Mucosa of stomach (tissue), 1 donor: ENCODE measurements around the gene RYR2.
"Not testable (repeated sequence)": the region's sequence is repeated elsewhere in the genome, so short reads cannot be mapped to it uniquely, and the experiment has no call there.

Experiments used
- H3K27me3 ChIP-seq: one replicate; pipeline ENCODE4 v1.7.0; 2013; ENCODE audit warnings: mild to moderate bottlenecking, low read length; ENCODE audit not compliant: control insufficient read depth, insufficient read depth
- H3K36me3 ChIP-seq: one replicate; pipeline ENCODE4 v1.7.0; 2013; ENCODE audit warnings: low read length; ENCODE audit not compliant: control insufficient read depth, insufficient read depth
- H3K4me1 ChIP-seq: one replicate; pipeline ENCODE4 v1.7.0; 2013; ENCODE audit warnings: mild to moderate bottlenecking, low read length; ENCODE audit not compliant: control insufficient read depth, insufficient read depth
- H3K4me3 ChIP-seq: one replicate; pipeline ENCODE4 v1.7.0; 2013; ENCODE audit warnings: low read length
- H3K9ac ChIP-seq: one replicate; pipeline ENCODE4 v1.7.0; 2013; ENCODE audit warnings: mild to moderate bottlenecking, low read length, moderate library complexity
- H3K9me3 ChIP-seq: one replicate; pipeline ENCODE4 v1.7.0; 2013; ENCODE audit warnings: mild to moderate bottlenecking, low read length, moderate library complexity; ENCODE audit not compliant: control insufficient read depth
- donor health status: Pancreatic carcinoma.

The RYR2 gene

GRCh38 chr1:237255071-237255470 lies 213.1 kb downstream of the RYR2 start:
- Histone ChIP-seq H3K36me3 (no peaks in the 10 kb centered on the region), H3K4me3 (no peak overlapping the region), H3K9me3 (no peaks in the 10 kb centered on the region), H3K4me1 (no peaks in the 10 kb centered on the region), H3K27me3 (no peaks in the 10 kb centered on the region), H3K9ac (no peak overlapping the region)

- H3K4me1 ChIP-seq = no peaks in the 10 kb centered on the region
- no peak overlapping the region for H3K9ac ChIP-seq
- H3K9me3 ChIP-seq = no peaks in the 10 kb centered on the region
- H3K27me3 ChIP-seq = no peaks in the 10 kb centered on the region
- no peak overlapping the region for H3K4me3 ChIP-seq
- H3K36me3 ChIP-seq = no peaks in the 10 kb centered on the region
Observed at GRCh38 chr1:237258871-237259270, 216.9 kb downstream of the RYR2 start.

GRCh38 chr1:237261198-237261597 lies 219.2 kb downstream of the RYR2 start:
- H3K4me1 ChIP-seq = no peaks in the 10 kb centered on the region
- no peaks in the 10 kb centered on the region for H3K36me3 ChIP-seq
- H3K9ac ChIP-seq = no peak overlapping the region
- H3K4me3 ChIP-seq = no peak overlapping the region
- H3K9me3 ChIP-seq = no peaks in the 10 kb centered on the region
- no peaks in the 10 kb centered on the region for H3K27me3 ChIP-seq

- no peak overlapping the region for H3K4me3 ChIP-seq
- H3K9me3 ChIP-seq = no peaks in the 10 kb centered on the region
- no peaks in the 10 kb centered on the region for H3K36me3 ChIP-seq
- H3K4me1 ChIP-seq = no peaks in the 10 kb centered on the region
- H3K9ac ChIP-seq = no peak overlapping the region
- no peaks in the 10 kb centered on the region for H3K27me3 ChIP-seq
Observed at GRCh38 chr1:237267743-237268142, 225.8 kb downstream of the RYR2 start.

GRCh38 chr1:237269938-237270337 lies 228.0 kb downstream of the RYR2 start:
- Histone ChIP-seq H3K9ac (no peak overlapping the region), H3K4me3 (no peak overlapping the region), H3K27me3 (no peaks in the 10 kb centered on the region), H3K36me3 (no peaks in the 10 kb centered on the region), H3K4me1 (no peaks in the 10 kb centered on the region), H3K9me3 (no peaks in the 10 kb centered on the region)

- Histone ChIP-seq H3K9ac (no peak overlapping the region), H3K27me3 (no peaks in the 10 kb centered on the region), H3K4me1 (no peaks in the 10 kb centered on the region), H3K36me3 (no peaks in the 10 kb centered on the region), H3K9me3 (no peaks in the 10 kb centered on the region), H3K4me3 (no peak overlapping the region)
Observed at GRCh38 chr1:237270353-237270752, 228.4 kb downstream of the RYR2 start.

GRCh38 chr1:237277994-237278393 lies 236.0 kb downstream of the RYR2 start:
- not testable (repeated sequence) for H3K9me3 ChIP-seq, H3K36me3 ChIP-seq, H3K4me1 ChIP-seq, H3K9ac ChIP-seq, H3K4me3 ChIP-seq, H3K27me3 ChIP-seq

- H3K4me3 ChIP-seq = no peak overlapping the region
- no peak overlapping the region for H3K9ac ChIP-seq
- H3K36me3 ChIP-seq = no peaks in the 10 kb centered on the region
- no peaks in the 10 kb centered on the region for H3K27me3 ChIP-seq
- no peaks in the 10 kb centered on the region for H3K4me1 ChIP-seq
- H3K9me3 ChIP-seq = no peaks in the 10 kb centered on the region
Observed at GRCh38 chr1:237279629-237280028, 237.6 kb downstream of the RYR2 start.

GRCh38 chr1:237281481-237281880 lies 239.5 kb downstream of the RYR2 start:
- H3K9ac ChIP-seq = no peak overlapping the region
- no peak overlapping the region for H3K4me3 ChIP-seq
- no peaks in the 10 kb centered on the region for H3K27me3 ChIP-seq
- H3K4me1 ChIP-seq = no peaks in the 10 kb centered on the region
- no peaks in the 10 kb centered on the region for H3K36me3 ChIP-seq
- H3K9me3 ChIP-seq = no peaks in the 10 kb centered on the region

GRCh38 chr1:237282208-237282783 lies 240.3 kb downstream of the RYR2 start:
- Histone ChIP-seq H3K4me3 (no peak overlapping the region), H3K9ac (no peak overlapping the region), H3K27me3 (no peaks in the 10 kb centered on the region), H3K36me3 (no peaks in the 10 kb centered on the region), H3K9me3 (no peaks in the 10 kb centered on the region), H3K4me1 (no peaks in the 10 kb centered on the region)

- Histone ChIP-seq H3K36me3 (no peaks in the 10 kb centered on the region), H3K4me1 (no peaks in the 10 kb centered on the region), H3K27me3 (no peaks in the 10 kb centered on the region), H3K4me3 (no peak overlapping the region), H3K9ac (no peak overlapping the region), H3K9me3 (no peaks in the 10 kb centered on the region)
Observed at GRCh38 chr1:237287876-237288521, 246.0 kb downstream of the RYR2 start.

GRCh38 chr1:237293804-237294203 lies 251.8 kb downstream of the RYR2 start:
- H3K9ac ChIP-seq = no peak overlapping the region

GRCh38 chr1:237296861-237297260 lies 254.9 kb downstream of the RYR2 start:
- Histone ChIP-seq H3K4me1 (no peaks in the 10 kb centered on the region), H3K4me3 (no peak overlapping the region), H3K27me3 (no peaks in the 10 kb centered on the region), H3K9ac (no peak overlapping the region), H3K36me3 (no peaks in the 10 kb centered on the region), H3K9me3 (no peaks in the 10 kb centered on the region)

More at GRCh38 chr1:237293804-237294203, 251.8 kb downstream of the RYR2 start:
- H3K4me3 ChIP-seq = no peak overlapping the region
- H3K9me3 ChIP-seq = no peaks in the 10 kb centered on the region
- H3K36me3 ChIP-seq = no peaks in the 10 kb centered on the region
- no peaks in the 10 kb centered on the region for H3K4me1 ChIP-seq
- H3K27me3 ChIP-seq = no peaks in the 10 kb centered on the region
